ENCODE data around the gene SLC6A19. TPM values are rescaled to one million over a fixed set of nuclear protein-coding genes. Genes with fewer than 3 reads are reported as not detected.

SLC6A19 gene
- total RNA-seq, 1 experiment from 2014 or later, result not detected

DNA sequence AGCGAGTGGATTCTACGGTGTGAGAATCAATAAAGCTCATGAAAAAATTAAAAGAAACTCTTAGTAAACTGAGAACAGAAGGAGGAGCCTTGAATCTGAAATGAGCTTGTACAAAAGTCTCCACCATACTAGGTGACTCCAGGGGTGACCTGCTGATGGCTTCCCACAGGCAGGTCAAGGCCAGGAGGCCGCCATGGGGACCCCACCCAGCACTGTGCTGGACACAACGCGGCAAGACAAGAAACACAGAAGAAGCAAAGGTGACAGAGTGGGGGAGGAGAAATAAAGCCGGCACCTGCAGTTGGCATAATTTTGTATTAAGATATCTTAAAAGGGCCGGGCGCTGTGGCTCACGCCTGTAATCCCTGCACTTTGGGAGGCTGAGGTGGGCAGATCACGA is 12.1 kb upstream of the SLC6A19 start:
- no peak for DNase-seq (ENCODE audit: extremely low read depth, low read depth)

DNA sequence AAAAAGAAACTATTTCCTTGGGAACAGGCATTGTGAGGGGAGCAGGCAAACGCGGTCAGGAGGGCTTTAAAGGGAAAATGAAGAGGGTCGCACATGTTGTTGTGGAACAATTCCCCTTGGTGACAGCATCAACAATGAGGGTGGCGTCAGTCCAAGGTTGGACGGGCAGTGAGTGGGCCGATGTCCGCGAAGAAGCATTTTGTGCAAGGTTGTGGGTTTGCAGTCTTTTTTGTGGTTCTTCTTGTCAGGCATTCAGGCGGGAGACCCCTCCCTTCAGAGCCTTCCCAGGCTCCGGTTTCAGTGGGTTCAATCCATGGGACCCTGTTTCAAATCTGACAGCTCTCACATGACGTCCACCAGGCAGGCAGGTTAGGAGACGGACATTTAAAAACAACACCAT is 11.1 kb upstream of the SLC6A19 start:
- no peak for DNase-seq (ENCODE audit: extremely low read depth, low read depth)

DNA sequence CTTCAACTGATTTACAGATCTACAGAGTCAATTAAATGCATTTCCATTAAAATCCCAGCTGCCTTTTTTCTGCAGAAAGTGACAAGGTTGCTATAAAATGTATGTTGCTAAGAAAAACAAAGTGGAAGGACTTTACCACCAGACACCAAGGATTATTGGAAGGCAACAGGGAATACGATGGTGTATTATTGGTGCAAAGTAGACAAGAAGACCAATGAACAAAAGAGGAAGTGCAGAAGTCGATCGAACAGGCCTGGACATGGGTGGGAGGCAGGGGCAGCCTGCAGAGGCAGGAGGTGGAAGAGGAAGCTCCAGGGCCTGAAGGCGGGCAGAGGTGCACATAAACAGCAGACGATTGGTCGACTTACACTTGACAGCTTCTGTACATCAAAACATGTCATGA is 10.6 kb upstream of the SLC6A19 start:
- no peak for DNase-seq (ENCODE audit: extremely low read depth, low read depth)

DNA sequence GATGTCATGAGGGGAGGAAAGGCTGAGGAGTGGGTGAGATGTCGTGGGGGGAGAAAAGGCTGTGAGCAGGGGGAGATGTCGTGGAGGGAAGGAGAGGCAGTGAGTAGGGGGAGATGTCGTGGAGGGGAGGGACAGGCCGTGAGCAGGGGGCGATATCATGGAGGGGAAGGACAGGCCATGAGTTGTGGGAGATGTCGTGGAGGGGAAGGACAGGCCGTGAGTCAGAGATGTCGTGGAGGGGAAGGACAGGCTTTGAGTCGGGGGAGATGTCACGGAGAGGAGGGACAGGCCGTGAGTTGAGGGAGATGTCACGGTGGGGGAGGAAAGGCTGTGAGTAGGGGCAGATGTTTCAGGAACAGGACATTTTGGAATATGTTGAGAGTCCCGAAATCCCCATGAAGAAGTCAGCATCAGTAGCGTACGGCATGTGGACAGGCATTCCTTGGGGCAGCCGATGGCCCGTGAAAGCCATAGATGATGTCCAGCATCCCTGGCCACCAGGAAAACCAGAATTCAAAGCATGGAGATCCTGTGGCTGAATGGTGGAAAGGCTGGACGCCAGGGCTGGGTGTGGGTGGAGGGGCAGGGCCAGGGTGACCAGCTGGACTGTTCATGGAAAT is 8.3 kb upstream of the SLC6A19 start:
- no peak for DNase-seq (ENCODE audit: extremely low read depth, low read depth)

DNA sequence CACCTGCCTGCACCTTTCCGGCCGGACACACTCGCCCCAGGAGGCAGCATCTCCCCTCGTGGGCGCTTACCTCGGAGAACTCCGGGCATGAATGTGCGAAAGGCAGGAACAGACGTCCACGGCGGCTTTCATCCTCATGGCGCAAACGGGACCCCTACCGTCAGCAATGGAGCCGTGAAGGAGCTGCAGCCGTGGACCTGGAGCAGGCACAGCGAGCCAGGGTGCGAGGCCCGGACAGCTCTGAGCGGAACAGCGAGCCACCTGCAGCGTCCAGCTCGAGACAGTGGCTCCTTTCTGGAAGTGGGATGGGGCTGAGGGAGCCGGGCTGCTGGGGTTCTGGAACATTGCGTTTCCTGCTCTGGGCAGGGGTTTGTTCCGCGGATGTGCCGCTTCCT is 7.8 kb upstream of the SLC6A19 start:
- no peak for DNase-seq (ENCODE audit: extremely low read depth, low read depth)

DNA sequence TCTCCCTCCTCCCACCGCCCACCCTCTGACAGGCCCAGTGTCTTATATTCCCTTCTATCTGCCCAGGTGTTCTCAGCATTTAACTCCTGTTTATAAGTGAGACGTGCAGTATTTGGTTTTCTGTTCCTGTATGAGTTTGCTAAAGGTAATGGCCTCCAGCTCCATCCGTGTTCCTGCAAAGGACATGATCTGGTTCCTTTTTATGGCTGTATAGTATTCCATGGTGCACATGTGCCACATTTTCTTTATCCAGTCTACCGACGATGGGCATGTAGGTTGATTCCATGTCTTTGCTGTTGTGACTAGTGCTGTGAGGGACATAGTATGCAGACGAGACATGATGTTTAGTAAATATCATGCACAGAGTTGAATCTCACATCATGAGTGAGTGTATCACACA is 7.0 kb upstream of the SLC6A19 start:
- DNase-seq (ENCODE audit: extremely low read depth, low read depth), result no peak

DNA sequence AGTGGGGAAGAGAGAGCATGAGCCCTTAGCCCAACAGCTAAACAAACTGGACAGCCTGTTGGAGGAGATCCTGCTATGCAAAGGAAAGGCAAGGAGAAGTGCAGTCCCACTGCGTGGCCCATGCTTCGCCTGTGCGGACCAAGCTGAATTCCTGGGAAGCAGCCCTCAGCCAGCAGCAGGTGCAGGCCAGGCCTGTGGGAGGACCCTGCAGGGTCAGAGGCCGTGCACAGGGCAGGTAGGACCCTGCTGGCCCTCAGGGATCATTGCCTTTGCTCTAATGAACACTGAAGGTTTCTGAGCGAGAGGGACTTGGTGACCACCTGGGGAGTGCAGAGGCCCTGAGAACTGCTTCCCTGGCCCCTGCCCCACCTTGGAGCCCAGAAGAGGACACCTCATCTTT is 6.0 kb upstream of the SLC6A19 start:
- no peak for DNase-seq (ENCODE audit: extremely low read depth, low read depth)

DNA sequence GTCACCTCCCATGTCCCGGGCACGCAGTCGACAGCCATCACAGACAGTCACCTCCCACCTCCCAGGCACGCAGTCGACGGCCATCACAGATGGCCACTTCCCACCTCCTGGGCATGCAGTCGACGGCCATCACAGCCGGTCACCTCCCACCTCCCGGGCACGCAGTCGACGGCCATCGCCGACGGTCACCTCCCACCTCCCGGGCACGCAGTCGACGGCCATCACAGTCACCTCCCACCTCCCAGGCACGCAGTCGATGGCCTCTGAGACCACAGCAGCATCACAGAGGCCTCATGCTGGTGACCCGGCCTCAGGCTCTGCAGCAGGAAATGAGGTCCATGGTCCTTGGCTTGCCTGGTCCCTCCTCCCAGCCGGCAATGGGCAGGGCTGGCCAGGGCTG is 5.5 kb upstream of the SLC6A19 start:
- no peak for DNase-seq (ENCODE audit: extremely low read depth, low read depth)

DNA sequence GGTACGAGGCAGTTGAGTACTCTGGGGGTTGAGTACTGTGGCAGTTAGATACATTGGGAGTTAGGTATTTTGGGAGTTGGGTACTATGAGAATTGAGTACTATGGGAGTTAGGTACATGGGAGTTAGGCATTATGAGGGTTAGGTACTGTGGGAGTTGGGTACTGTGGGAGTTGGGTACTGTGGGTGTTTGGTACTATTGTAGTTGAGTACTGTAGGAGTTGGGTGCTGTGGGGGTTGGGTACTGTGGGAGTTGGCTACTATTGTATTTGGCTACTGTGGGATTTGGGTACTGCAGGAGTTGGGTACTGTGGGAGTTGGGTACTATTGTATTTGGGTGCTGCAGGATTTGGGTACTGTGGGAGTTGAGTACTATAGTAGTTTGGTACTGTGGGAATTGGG is 4.8 kb upstream of the SLC6A19 start:
- DNase-seq (ENCODE audit: extremely low read depth, low read depth), result no peak

DNA sequence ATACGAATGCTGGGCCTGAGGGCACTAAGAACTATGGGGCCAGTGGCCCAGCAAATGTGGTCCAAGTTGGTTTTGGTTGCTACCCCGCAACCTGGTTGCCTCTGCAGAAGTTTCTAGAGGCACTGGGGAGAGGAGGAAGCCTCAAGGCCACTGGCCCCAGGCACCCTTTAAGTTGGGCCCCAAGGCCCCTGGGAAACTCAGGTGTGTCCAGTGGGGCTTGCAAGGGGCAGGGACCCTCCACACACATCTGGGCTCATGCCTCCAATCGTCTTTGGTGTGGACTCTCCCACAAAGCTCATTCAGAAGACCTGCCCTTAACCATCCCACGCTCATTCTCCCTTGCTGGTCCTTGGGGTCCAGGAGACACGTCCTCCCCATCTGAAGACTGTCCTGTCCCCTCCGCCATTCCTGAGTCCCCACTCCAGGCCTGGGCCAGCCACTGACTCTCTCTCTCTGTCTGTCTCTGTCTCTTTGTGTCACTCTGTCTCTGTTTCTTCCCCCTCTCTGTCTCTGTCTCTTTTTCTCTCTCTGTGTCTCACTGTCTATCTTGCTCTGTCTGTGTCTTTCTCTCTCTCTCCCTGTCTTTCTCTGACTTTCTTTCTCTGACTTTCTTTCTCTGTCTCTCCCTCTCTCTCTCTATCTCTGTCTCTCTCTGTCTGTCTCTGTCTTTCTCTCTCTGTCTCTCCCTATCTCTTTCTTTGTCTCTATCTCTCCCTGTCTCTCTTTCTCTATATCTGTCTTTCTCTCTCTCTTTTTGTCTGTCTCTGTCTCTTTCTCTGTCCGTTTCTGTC is 3.3 kb upstream of the SLC6A19 start:
- no peak for DNase-seq (ENCODE audit: extremely low read depth, low read depth)

DNA sequence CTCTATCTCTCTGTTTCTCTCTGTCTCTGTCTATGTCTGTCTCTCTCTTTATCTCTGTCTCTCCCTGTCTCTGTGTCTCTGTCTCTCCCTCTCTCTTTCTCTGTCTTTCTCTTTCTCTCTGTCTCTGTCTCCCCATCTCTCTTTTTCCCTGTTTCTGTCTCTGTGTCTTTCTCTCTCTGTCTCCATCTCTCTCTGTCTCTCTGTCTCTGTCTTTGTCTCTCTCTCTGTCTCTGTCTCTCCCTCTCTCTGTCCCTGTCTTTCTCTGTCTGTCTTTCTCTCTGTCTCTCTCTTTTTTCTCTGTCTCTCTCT is 2.1 kb upstream of the SLC6A19 start:
- DNase-seq (ENCODE audit: extremely low read depth, low read depth), result no peak

DNA sequence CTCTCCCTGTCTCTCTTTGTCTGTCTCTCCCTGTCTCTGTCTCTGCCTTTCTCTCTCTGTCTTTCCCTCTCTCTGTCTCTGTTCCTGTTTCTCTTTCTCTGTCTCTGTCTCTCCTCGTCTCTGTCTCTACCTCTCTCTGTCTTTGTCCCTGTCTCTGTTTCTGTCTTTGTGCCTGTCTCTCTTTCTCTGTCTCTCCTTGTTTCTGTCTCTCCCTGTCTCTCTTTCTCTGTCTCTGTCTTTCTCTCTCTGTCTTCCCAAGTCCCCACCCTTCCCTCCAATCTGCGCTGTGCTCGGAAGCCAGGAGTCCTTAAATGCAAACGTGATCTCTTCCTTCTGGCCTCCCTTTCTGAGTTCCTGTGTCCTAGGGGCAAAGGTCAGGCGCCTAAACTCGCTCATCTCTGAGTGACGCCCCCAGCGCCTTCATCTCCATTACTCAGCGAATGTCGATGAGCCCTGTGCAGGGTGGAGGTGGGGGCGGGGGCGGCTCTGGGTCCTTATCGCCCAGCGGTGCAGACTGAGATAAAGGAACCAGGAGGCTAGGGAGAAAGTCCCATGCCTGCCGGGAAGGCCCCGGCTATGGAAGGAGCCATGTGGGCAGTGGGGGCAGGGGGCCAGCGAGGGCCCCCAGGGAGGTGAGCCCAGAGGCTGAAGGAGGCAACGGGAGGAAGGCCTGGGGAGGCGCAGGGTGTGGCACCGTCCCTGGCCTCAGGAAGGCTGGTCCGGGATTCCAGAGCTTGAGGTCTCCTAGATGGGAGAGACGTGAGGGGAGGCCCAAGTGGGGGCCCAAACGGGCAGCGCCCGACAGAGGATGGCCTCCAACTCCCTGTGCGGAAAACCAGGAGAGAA is 1.5 kb upstream of the SLC6A19 start:
- DNase-seq (ENCODE audit: extremely low read depth, low read depth), result no peak

DNA sequence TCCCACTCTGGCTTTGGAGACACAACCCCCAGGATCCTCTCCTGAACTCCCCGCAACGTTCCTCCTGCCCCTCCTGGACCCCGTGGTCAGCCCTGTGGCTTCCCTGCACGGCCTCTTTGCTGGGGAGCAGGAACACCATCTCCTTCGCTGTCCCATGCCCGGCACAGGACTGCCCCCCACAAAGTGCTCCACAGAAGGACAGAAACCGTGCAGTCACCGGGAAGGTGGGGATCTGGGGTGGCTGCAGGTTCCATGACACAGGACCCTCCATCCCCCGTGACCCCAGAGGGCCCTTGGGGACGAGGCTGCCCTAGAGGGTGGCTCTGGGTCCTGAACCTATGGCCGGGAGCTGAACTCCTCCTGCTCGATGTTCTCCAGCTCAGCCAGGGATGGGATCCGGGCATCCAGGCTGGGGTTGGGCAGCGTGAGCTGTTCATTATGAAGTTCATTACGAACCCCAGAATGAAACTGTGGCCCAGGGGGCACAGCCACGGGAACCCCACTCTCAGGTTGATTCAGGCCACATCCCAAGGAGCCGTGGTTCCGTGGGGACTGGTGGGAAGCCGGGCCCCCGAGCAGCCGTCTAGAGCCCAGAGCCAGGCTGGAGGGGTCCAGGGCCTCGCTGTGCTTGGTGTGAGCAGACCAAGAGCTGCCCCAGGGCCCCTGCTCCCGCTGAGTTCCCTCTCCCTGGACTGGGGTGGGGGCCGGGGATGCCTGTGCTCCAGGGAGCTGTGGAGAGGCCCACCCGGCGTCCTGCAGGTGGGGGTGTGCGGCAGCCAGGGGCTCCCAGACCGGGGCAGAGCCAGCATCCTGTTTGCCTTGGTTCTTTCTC is 684 bp upstream of the SLC6A19 start:
- DNase-seq (ENCODE audit: extremely low read depth, low read depth), result no peak

DNA sequence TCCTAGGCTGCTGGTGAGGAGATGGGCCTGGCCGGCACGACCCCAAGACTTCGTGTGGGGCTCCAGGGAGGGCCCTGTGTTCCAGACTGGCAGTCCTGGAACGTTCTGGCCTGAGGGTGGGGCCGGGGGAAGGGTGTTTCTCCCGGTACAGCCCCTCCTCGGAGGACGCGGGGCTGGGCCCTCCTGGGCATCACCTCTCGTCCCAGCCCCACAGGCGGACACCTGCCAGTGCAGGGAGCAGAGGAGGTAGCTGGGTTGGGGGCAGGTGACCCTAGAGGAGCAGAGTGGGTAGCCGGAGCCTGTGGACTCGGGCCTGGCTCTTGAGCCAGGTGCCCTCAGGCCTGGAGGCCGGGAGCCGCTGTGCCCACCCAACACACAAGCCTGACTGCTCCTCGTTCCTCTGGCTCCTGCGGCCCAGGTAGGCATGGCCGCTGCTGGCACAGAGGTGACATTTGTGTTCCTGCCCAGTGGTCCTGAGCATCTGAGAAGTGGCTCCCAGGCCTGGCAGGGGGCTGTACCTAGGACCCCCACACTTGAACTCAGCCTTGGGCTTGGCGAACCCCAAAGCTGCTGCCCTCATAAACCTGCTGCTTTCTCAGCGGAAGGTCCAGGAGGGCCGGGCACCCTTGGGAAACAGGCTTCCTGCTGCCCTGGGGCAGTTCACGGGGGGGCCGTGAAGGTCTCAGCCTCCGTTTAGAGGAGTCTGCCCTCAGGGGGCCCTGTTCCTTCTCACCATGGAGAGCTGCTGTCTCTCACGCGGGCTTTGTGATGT is 817 bp downstream of the SLC6A19 start:
- no peak for DNase-seq (ENCODE audit: extremely low read depth, low read depth)

DNA sequence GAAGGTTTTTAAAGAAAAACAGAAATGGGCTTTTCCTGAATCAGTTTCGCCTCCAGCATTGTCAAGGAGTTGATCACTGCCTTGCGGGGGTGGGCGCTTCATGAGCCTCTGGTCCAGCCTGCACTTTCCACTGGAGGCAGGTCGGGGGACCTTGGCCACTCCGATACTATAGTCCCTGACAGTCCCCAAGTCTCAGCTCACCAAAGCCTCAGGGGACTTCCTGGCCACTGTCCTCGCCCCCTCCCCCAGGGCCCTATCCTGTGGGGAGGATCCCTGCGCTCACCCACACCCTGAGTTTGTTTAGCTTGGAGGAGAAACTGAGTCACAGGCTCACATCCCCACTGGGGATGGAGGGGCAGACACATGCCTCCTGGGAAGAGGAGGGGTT is 1.4 kb downstream of the SLC6A19 start:
- no peak for DNase-seq (ENCODE audit: extremely low read depth, low read depth)

DNA sequence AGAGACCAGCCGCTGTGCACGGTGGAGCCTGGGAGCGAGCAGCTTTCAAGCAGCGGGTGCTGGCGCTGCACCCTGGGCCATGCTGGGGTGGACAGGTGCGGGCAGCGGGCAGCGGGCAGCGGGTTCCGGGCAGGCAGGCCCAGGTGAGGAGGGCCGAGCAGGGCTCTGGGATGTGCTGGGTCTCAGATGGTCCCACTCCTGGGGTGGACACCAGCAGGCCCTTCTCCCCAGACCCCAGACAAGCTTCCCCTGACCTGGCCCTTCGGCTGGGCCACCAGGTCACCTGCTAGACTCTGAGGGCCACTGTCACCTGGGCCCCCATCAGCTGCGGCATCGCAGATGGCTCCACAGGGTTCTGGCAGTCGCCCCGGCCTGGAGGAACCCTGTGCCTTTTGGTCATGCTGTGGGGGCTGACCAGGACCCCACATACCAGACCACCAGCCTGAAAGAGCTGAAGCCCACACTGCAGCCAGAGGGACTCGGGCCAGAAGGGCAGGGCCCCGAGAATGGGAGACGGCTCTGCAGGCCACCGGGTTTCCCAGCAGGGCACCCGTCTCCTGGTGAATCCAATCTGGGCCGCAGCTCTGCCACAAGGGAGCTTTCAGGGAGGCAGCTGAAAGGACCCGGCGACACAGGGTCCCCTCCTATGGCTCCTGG is 2.0 kb downstream of the SLC6A19 start:
- no peak for DNase-seq (ENCODE audit: extremely low read depth, low read depth)

DNA sequence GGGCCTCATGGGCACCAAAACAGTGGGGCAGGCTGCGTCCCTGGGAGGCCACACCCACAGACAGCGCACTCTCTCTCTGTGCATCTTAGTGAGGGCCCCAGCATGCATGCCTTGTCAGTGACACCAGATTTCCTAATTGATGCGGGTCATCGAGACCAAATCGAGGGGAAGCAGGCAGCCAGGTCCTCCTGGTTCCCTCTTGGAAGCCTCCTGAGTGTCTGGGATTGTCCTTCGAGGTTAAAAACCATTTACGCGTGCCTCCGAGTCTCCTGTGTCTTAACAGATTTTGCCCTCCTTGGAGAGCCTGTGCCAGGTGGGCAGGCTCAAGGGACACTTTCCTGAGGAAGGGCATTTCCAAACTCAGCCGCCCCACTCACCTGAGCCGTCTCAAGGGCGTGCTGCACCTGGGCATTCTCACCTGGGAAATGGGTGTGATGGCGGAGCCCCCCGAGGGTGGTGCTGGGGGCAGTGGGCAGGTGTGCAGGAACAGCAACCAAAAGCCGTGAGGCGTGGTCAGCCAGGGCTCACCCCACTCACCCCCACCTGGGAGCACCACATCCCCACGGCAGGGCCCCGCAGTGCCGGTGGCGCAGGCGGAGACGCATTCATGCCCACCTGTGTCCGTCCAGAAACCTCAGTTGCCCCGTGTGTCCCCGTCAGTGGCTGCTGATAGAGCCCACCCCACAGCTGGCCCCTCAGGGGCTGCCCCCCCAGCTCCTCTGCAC is 2.7 kb downstream of the SLC6A19 start:
- no peak for DNase-seq (ENCODE audit: extremely low read depth, low read depth)

DNA sequence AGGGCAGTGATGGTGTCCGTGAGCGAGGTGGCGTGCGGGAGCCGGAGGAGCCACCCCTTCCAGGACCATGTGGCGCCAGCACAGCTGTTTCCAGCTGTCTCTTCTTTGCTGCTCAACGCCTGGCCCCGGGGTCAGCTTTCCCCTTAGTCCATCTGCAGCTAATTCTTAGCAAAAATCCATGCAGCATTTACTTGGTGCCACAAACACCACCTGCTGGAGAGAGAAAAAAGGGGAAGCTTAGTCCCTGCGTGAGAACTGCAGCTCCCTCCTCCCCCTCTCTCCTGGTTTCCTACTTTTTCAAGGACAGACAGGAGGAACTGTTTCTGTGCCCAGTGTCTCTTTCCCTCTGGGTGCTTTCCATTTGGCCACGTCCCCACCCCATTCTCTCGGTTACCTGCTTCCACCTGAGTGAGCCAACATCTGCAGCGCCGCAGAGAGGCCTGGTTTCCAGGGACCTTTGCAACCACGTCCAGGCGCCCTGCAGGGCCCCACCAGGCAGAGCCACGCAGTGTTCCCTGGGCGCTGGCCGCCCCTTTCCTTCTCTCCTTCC is 3.4 kb downstream of the SLC6A19 start:
- DNase-seq (ENCODE audit: extremely low read depth, low read depth), result no peak

Measured in NCI-H460 (cell line).